ENCODE measurements around the gene LYPD5.

- TF ChIP-seq CTCF (IDR thresholded peaks at IDR 0.05) (no peak), POLR2A (IDR thresholded peaks at IDR 0.05) (no peak)
Observed at GRCh38 chr19:43779820-43780219, 22.4 kb downstream of the LYPD5 start.
